ENCODE measurements around the gene LEKR1.
A peak's percentile ranks its signal among the peaks of the same experiment; 100 is the strongest.

LEKR1 gene

DNA sequence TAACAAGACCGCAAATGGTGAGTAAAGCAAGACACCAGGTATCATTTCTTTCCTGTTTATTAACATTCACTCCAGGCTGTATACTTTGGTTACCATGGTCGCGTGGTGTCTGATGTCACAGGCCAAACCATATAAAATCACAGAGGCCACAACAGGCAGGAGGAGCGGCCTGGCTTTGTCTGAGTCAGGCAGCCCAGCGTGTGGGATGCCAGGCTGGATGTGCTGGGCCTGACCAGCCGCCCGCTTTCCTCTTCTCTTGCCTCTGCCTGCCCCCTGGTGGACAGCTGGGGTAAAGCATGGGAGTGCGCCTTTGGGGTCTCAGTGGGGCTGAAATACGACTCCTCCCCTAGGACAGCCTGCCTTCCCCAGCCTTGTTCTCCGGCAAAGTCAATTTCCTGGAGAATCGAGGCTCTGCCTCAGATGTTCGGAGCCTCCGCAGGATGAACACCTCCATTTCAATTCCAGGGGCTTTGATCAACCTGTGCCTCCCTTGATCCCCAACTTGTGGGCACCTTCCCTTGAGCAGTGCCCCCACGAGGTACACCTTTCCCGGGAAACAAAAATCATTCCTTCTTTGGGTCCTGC is 255.6 kb downstream of the LEKR1 start:
- peak; percentile 95 for DNase-seq (ENCODE audit: low read depth)

DNA sequence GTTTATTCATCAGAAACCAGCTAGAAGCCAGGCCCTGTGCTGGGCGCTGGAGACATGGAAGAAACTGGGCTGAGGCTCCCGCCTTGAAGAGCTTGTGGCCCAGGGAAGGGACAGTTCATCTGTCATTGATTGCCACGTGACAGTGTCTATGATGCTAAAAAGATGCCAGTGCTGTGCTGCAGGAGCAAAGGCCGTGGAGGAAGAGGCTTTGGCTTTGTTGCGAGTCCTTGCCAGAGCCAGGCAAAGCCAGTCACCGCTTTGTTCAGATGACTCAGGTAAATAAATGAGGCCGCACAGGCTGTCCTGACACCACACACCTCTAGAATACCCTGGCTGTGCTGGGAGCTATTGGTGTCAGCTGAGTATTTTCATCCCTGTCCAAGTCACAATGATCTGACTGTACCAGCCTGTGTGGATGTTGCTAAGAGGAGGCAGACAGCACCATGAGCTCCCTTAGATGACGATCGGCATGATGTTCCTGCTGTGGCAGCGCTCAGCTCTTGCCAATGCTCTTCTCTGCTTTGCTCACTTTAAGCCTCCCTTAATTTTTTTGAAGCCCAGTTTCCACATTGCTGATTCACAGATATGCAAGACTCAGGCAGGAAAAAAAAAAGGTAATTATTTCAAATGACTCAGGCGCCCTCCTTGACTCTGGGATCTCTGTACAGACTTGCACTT is 256.3 kb downstream of the LEKR1 start:
- peak; percentile 74 for DNase-seq (ENCODE audit: low read depth)

DNA sequence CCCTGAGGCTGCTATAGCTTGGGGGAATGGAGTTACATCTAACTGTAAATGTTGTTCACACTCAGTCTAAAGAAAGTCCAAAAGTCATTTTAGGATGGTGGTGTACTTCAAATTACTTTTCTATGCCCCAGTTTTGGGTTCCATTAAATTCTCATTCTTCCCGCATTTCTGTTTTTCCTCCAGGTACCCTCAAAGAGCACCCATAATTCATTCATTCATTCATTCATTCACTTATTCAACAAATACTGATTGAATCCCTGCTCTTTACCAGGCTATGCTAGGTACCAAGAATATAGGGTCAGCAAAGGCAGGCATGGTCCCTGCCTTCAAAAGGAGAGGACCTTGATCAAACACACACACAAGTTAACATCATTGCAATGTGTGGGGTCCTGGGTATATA is 257.7 kb downstream of the LEKR1 start:
- DNase-seq (ENCODE audit: low read depth): no peak

DNA sequence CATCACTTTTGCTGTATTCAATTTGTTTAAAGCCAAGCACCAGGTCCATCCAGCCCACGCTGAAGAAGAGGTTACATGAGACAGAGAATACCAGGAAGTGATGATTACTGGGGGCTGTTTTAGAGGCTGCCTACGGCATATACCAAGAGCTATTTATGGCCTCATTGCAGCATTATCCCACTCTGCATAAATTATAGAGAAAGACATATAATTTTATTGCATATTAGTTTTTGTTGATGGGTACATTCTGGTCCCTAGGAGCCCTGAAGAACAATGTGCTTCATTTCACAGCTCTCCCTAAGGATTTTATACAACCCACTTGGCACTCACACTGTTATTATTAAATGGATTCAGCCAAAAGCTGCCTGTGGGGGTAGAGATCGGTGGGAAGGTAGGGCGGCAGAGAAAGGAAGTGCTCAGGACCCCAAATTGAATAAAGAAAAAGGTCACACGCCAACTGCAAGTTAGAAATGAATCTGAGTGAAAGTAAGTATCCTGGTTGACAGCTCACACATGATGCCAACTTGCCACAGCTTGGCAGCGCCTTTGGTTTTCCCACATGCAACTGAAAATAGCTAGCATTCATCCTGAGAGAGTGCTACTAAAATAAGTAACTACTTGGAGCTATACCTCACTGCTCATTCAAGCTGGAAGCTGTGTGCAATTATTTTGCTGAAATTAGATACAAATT is 260.1 kb downstream of the LEKR1 start:
- no peak for DNase-seq (ENCODE audit: low read depth)

DNA sequence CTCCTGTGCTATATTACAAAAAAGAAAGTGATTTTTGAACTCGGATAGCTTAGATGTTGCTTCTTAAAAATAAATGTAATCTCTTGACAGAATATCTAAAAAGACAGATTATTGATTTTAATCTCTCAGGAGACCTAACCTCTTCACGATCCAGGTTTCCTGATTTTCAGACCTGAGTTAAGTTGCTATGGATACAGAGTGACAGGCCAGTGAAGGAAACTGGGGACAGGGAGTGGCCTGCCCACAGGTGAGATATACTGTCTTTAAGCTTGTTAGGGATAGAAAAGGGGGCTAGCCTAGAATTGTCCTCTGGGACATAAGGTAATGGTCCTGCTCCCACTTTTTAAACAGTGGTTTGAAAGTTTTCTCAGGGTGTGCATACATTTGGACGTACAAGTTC is 260.6 kb downstream of the LEKR1 start:
- DNase-seq (ENCODE audit: low read depth): no peak

DNA sequence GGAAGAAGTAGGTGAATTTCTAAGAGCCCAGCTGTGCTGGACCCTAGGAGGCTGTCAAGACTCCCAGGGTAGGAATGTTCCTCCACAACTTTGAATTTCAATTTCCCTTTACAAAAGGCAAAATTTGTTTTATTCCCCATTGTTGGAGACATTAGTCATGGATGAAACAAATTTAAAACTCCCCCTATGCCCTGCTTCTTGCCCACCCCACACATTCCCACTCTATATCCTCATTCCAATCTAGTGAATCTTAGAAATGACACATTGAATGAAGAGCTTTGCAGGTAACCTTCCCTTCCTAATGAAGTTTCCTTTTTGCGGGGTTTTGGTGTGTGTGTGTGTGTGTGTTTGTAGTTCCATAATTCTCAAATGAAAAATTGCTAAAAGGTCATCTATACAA is 261.2 kb downstream of the LEKR1 start:
- peak; percentile 48 for DNase-seq (ENCODE audit: low read depth)

DNA sequence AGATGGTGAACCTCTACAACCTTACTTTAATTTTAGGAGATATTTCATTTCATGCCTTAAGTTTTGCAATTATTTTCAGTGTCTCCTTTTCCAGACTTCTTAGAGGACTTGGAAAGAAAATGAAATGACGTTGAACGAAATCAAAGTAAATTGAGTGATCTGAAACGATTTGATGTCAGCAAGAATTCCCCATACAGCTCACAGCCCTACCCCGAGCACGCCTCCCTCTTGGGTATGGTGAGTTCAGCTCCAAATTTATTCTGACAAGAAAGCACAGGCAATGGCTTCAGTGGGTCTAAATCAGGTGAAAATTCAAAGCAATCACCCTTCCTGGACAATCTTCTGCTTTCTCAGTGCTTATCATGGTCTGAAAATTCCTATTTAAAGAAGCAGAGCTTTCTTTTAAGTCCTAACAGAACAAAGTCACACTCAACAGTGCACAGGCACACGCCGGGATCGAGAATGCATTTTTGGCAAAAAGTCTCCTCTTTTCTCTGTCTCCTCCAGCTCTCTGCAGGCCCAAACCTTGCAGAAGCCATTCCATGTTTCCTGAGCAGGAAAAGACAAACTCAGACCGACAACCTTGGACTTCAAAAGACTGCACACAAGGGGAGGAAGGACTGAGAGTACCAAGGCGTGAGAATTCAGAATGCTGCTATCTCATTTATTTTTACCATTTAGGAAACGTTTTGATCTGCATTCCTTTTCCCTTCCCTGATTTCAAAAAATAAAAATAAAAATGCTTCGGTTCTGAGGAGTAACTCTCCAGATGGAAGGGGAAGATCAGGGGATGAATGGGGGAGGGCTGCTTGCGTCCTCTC is 261.8 kb downstream of the LEKR1 start:
- DNase-seq (ENCODE audit: low read depth): peak; percentile 31

DNA sequence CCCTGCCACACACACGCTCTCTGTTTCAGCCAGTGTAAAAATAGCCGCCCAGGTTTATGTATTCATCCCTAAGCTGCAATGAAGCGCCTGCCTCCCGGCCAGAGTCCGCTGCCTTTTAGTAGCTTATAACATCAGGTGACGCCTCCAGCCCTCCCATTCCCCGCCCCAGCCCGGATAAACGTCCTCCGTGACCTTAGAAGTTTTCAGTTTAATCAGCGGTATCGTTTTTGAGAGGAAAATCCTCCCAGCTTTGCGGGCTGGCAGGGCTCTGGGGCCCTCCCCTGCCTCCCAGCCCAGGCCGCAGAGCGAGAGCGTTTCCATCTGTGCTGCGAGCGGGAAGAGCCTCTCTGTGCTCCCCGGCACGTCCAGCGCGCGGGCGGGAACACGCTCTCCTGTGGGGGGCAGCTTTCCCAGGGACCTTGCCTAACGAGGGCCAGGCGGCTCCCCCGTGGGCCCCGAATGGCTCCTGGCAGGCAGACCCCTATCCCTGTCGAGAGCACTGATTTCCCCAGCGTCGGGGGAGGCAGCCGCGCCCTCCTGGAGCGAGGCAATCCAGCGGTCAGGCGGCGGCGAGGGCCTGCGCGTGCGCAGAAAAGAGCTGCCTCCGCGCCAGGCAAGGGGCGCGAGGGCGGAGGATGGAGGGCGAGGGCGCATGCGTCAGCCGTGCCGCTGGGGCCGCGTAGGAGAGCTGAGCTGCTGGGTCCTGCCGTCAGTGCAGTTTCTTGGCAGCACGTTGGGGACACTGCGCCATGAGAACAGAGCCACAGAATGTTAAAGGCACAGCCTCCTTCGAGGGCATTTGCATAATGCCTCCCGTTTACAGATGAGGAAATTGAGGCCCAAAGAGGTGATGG is 262.7 kb downstream of the LEKR1 start:
- DNase-seq (ENCODE audit: low read depth): peak; percentile 93

DNA sequence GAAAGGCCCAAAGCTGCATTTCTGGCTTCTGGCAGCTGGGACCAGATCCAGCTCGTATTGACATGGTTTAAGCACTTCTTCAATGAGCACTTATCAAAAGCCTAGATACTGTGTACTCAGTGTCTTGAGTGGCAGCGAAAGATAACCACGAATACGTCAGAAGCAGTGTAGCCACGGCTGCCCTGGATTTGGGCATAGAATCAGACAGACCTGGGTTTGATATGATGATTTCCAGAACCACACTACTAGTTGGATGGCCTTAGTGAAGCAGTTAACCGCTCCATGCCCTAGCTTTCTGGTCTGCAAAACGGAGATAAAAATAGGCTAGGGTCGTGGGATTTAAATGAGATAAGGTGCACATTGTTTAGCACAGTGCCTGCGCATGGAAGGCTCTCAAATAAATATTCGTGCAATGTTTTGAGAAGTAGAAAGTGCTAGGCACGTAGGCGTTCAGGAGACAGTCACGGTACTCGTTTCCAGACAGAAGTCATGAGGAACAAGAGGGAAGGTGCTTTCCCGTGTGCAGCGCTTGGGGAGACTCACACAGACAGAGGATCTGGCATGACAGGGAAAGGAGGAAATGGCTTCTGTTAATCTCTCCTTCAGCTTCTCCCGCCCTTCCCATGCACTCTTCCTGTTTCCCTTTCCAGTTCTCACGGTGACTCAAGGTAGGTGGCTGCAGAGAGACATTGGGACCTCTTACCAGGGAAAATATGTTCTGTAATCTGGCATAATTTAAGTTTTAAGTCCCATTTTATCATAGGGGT is 263.5 kb downstream of the LEKR1 start:
- peak; percentile 46 for DNase-seq (ENCODE audit: low read depth)

DNA sequence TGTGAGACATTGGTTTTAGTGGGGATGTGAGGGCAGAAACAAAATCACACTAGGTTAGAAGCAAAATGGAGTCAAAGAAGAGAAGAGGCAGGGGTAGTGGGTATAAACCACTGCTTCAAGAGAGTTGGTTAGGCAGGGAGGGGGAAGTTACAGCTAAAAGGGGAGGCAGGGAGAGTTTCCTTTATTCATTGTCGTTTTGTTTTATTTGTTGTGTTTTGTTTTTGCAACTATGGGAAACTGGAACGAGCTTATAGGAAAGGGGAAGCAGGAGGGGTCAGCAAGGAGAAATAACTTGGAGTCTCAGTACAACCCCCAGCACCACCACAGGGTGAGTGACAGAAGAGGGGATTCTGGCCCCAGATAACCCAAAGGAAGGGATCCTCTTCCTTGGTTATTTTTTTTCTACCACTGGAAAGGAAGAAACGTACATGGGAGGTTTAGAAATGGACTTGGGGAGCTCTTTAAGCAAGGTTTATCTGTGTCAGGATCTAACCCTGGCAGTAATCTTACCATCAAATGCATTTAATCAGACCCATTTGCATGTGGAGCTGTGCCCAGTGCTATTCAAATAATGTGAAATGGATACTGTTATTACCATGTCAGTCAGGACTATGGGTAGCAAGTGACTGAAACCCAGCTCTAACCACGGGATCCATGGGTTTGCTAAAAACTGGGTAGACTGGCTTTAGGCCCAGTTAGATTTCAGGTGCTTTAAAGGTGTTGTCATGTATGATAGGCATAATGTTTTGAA is 265.1 kb downstream of the LEKR1 start:
- no peak for DNase-seq (ENCODE audit: low read depth)

DNA sequence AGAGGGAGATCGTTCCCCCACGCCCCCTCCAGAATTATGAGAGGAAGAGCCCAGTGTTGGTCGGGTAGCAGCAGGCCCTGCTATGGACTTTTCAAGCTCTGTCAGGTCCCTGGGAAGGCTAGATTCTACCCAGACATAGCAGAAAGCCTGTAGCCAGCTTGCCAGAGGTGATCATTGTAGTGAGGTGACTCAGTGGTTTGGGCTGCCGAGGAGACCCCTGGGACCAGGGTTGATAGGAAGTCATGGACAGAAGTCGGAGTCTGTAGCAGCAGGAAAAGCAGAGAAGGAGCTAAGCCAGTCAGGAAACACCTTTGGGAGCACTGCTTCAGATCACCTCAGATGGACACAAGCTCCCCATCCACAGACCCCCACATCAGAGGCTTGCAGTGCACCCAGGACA is 266.1 kb downstream of the LEKR1 start:
- no peak for DNase-seq (ENCODE audit: low read depth)

DNA sequence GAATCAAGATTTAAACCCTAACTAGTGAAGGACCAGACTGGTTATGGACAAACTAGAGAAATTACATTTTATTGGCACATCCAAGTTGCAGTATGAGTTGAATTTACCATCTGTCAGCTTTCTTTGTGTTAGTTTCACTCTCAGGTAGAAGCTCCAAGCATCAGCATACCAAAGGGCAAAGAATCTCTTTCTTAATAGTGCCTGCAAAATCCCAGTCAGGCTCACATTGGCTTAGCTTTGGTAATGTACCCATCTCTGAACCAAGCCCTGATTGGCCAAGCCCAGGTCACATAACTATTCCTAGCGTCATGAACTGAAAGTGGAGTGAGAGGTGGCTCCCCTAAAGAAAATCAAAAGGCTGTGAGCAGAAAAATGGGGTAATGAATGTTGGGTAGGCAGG is 266.9 kb downstream of the LEKR1 start:
- no peak for DNase-seq (ENCODE audit: low read depth)

DNA sequence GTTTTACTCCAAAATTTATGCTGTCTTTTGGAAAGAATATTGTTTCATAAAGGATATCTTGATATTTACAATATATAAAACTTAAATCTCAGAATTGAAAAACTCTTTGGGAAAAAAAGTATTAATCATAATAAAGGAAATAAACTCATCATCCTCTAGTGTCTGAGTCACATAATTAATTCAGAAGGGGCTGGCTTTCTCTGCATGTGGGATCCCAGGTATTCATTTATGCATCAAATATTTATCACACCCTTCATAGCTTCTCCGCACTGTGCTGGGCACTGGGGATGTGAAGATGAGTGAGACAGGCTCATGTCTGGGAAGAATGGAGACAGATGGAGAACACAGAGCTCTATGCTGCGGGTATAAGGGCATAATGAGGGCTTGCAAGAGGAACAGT is 268.1 kb downstream of the LEKR1 start:
- DNase-seq (ENCODE audit: low read depth): no peak

DNA sequence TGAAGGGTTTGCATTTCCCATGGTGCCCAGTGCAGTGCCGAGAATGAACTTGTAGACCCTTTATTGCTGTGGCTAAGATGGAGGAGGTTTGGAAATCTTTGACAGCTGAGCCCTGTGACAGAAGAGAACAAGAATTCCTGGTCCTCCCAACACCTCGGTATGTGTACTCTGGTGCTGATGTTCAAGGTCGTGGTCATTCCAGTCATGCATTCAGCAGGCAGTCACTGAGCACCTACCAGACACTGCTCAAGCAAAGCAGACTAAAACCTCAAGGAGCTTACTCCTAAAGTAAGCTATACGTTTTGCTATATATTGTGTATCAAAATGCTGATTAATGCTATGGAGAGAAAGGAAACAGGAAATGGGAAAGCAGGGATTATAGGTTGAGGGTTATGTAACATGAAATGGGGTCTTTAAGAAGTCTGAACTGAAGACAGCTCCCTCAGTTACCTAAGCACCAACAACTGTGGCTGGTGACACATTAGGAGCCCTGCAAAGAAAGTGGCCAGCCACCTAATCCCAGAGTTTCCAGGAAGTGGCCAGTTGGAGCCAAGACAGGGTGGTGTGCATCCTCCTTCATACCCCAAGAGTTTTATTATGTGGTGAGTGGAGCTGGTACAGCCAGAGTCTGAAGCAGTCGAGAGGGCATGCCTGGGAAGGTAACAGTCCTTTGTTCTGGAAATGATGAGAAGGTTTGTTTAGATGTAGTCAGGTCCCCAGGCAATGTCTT is 268.8 kb downstream of the LEKR1 start:
- DNase-seq (ENCODE audit: low read depth): peak; percentile 59
